Measurements from ENCODE around the gene PRSS38.

The PRSS38 gene

DNA sequence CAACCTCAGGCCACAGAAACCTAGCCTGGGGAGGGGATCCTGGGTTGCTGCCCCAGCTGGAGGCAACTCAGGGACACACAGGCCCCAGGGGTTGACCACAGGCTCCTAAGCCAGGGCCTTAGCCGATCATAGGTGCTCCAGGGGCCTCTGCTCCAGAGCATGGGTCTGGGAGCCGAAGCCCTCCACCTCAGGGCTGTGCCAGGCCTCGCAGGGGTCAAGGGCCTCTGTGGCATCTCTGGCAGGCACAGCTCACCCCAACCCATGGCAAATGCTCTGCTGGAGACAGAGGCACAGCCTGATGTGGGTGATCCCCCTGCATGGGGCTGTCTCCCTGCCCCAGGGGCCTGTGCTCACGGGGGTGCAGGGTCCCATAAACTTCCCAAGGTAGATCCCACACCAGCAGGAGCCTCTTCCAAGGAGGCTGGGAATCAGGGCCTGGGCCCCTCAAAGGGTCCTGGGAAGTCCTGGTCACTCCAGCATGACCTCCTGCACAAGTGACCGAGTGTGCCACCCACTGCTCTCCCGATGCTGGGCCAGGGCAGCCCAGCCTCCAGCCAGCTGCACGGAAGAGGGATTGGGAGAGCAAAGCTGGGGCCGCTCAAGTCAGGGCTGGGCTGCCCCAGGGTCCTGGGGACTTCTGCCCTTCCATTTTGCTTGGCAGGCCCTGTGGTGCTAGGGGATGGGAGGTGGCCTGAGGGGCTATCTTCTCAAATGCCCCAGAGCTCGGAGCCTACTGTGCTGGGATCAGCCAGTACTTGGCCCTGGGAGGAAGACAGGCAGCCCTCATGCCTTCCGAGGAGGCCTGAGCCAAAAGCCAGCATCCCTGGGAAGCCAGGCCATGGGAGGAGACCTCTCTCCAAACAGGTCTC, 22.2 kb upstream of the PRSS38 start:
- DNase-seq (ENCODE audit: low read depth in 2 of 2): no peak

DNA sequence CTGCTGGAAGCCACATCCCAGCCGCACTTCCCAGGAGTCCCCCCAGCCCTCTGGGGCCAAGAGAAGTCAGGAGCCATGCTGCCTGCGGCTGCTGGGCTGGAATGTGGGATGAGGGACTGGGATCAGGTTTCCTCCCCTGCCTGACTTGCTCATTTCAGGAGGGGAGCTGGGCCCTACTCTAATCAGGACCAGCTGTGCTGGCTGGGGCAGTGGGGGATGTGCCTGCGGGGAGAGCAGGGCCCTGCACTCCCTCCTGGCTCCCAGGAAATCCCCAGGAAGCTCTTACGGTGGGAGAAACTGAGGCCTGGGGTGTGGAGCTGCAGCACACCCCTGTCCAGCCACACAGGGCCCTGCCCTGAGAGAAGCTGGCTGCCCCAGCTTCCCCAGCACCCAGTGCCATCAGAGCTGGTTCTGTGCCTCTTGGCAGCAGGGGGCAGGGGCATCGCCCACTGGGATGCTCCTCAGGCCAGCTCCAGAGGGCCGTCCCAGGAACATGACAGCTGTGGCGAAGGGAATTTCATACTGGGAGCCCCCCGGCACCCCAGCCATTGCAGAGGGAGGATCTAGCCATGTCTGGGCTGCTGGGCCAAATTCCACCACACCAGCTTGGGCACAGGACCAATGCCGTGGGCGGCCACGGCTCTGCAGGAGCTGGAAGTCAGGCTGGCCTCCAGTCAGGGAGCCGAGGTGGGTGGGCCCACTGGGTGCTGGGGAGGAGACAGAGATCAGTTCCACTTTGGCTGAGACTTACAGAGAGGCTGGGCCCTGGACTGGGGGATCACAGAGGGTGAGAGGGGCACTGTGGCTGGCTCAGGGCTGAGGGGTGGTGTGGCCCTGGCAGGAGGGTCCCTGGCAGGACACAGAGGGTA, 21.3 kb upstream of the PRSS38 start:
- DNase-seq (ENCODE audit: low read depth in 2 of 2): no peak

DNA sequence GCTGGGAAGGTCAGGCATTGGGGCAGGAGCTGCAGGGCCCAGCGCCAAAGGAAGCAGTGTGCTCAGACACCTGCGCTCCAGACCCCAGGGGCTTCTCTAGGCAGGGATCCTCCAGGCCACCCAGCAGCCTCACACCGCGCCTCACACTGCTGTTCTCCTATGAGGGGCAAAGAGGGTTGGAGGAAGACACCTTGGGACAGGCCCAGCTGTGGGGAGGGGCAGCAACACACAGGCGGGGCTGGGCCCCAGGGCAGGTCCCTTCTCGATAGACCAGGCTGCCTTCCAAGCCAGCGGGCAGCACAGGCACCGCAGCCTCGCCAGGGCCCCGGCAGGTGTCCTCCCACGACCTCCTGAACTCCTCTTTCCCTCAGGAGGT, 20.7 kb upstream of the PRSS38 start:
- no peak for DNase-seq (ENCODE audit: low read depth in 2 of 2)

DNA sequence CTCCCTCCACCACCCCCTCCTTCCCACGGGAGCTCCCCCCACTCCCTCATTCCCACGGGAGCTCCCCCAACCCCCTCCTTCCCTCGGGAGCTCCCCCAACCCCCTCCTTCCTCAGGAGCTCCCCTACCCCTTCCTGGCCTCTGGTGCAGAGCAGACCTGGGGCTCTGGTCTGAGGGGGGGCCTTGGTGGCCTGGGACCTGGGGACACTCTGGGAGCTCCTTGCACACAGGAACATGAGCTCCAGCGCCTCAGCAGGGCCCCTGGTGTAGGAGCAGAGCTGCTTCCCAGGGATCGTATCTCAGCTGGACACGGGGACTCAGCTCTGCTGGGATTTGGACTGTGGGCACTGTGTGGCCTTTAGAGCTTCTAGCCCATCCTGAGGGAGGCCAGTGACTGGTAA, 19.7 kb upstream of the PRSS38 start:
- no peak for DNase-seq (ENCODE audit: low read depth in 2 of 2)

DNA sequence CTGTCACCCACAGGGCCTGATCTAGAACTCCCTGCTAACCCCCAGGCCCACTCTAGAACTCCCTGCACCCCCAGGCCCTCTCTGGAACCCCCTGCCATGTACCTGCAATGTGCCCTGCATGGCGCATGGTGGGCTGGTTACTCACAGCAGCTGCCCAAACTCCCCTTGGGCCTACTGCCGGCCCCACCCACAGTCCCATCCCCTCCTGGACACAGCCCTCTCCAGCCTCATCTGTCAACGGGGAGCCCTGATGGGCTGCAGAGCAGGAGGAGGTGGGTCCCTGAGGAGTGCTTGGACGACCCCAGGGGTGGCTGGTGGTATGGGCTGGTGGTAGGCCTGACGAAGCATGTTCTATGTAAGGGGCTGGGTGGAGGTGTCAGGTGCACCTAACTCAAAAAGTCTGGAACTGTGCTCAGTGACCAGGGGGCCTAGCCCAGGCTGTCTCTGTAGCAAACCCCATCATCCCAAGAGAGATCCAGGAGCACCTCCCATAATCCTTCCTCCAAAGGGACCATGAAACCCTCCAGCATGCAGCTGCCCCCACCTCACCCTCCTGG, 19.0 kb upstream of the PRSS38 start:
- DNase-seq (ENCODE audit: low read depth in 2 of 2): no peak

DNA sequence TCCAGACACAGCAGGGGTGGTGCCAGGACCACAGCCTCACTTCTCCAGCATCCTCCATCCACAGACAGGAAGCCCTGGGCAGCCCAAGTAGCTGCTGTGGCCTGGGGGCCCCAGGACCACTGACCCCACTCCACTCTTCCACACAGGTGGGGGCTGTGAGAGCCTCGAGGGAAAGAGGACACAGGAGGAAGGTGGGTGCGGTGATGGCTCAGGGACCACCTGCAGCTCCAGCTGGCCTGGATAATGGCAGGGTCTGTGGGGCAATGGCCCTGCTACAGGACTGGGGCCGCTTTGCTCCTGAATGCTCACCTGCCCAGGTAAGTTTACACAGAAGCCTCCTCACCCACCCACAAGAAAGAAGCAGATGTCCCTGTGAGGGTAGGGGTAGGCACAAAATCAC, 18.3 kb upstream of the PRSS38 start:
- DNase-seq (ENCODE audit: low read depth in 2 of 2): no peak

DNA sequence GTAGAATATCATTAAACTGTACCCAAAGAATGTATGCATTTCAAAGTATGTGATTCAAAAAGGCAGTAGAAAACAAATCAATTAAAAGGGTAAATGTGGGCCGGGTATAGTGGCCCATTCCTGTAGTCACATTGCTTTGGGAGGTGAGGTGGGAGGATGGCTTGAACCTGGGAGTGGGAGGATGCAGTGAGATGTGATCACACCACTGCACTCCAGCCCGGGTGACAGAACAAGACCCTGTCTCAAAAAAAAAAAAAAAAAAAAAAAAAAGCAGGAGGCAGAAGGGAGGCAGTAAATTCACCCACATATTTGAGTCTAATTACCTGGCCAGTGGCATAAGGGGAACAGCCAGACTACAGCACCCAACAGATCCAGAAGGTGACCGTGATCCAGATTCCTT, 17.9 kb upstream of the PRSS38 start:
- no peak for DNase-seq (ENCODE audit: low read depth in 2 of 2)

DNA sequence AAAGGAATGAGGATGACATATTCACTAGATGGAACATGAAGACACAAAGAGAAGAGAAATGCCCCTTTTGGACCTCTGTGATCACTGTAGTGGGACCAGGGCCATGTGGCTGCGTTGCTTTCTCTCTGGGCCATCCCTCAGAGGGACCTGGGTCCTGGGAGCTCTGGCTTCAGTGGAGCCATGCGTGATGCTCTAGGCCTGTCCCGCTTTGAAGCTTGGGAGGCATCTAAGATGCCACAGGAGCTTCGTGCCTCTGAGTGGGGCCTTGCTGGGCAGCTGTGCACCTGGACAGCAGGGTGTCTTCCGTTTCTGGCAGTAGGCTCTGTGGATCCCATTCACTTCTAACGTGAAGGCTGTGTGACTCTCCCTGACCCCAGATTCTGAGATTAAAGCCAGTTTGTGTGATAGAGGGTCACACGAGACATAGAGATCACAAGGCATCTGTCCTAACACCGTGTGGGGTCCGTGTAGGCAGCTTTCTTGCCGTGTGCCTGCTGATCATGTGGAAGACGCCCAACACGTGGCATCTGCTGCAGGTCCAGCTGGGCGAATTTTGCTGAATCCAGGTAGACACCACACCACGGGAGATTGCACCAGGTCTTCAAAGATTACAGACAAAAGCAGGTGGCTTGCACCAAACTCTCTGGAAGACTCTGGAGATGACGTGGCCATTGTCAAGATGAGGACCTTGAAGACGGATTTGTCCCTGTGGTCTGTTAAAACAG, 17.2 kb upstream of the PRSS38 start:
- no peak for DNase-seq (ENCODE audit: low read depth in 2 of 2)

DNA sequence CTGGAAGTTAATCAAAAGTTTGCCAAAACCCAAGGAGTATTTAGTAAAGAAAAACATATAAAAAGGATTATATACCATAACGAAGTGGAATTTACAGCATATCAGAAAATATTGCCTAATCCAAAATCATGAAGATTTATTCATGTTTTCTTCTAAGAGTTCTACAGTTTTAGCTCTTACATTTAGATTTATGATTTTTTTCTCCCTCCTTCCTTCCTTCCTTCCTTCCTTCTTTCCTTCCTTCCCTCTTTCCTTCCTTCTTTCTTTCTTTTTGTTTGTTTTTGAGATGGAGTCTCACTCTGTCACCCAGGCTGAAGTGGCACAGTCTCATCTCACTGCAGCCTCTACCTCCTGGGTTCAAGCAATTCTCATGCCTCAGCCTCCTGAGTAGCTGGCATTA, 15.7 kb upstream of the PRSS38 start:
- no peak for DNase-seq (ENCODE audit: low read depth in 2 of 2)

DNA sequence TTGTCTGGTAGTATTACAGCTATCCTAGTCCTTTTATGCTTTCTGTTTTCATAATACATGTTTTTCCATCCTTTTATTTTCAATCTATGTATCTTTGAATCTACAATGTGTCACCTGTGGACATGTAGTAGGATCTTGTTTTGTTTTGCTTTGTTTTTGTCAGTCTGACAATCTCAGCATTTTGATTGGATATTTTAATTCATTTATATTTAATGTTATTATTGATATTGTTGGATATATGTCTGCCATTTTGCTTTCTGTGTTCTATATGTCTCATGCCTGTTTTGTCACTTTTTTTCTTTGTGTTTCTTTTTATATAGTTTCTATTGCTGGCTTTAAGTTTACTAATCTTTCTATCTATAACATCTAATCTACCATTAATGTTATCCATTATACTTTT, 11.5 kb upstream of the PRSS38 start:
- DNase-seq (ENCODE audit: low read depth in 2 of 2): no peak

DNA sequence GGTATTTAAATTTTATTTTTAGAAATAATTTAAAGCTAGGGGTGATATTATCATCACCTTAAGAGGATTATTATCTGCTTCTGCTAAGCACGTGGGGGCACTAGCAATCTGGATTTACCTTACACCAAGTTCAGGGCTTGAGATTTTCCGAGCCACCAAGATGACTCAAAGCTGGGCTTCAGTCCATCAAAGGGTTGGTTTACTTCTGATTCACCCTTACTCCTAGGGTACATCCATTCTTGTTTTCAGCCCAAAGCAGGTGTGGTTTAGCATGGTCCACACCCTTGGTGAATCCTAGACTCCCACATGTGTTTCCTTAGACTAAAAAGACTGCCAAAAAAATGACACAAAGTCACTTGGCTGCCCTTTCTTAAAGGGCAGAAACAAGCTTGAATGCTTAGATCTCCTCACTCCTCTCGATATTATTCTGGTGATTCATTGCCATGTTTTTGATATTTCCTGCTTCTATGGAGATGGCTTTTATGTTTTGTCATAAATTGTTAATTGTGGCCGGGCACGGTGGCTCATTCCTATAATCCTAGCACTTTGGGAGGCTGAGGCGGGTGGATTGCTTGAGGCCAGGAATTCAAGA, 9.8 kb upstream of the PRSS38 start:
- DNase-seq (ENCODE audit: low read depth in 2 of 2): no peak

DNA sequence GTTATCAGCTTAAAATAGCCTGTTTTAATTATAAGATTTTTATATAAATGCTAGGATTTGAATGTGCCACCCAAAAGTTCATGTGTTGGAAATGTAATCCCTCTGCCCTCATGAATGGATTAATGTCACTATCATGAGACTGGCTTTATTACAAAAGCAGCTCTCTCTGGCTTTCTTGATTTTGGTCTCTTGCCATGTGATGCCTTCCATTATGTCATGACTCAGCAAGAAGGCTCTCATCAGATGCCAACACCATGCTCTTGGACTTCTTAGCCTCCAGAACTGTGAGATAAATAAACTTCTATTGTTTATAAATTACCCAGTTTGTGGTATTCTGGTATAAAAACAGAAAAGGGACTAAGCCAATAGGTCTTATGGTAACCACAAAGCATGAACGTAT, 6.9 kb upstream of the PRSS38 start:
- DNase-seq (ENCODE audit: low read depth in 2 of 2): no peak

DNA sequence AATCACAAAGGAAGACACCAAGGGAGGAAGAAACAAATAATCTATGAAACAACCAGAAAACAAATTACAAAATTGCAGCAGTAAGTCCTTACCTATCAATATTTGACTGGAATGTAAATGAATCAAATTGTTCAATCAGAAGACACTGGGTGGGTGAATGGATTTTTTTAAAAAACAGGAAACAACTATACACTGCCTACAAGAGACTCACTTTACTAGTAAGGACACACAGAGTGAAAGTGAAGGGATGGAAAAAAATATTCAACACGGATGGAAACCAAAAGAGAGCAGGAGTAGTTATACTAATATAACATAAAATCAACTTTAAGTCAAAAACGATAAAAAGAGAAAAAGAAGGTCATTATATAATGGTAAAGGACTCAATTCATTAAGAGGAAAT, 6.4 kb upstream of the PRSS38 start:
- no peak for DNase-seq (ENCODE audit: low read depth in 2 of 2)

DNA sequence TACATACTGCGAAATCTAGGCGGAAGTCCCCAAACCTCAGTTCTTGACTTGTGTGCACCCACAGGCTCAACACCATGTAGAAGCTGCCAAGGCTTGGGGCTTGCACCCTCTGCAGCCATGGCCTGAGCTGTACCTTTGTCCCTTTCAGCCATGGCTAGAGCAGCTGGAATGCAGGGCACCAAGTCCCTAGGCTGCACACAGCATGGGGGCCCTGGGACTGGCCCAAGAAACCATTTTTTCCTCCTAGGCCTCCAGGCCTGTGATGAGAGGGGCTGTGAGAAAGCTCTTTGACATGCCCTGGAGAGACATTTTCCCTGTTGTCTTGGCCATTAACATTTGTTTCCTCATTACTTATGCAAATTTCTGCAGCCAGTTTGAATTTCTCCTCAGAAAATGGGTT, 1.5 kb upstream of the PRSS38 start:
- no peak for DNase-seq (ENCODE audit: low read depth in 2 of 2)

DNA sequence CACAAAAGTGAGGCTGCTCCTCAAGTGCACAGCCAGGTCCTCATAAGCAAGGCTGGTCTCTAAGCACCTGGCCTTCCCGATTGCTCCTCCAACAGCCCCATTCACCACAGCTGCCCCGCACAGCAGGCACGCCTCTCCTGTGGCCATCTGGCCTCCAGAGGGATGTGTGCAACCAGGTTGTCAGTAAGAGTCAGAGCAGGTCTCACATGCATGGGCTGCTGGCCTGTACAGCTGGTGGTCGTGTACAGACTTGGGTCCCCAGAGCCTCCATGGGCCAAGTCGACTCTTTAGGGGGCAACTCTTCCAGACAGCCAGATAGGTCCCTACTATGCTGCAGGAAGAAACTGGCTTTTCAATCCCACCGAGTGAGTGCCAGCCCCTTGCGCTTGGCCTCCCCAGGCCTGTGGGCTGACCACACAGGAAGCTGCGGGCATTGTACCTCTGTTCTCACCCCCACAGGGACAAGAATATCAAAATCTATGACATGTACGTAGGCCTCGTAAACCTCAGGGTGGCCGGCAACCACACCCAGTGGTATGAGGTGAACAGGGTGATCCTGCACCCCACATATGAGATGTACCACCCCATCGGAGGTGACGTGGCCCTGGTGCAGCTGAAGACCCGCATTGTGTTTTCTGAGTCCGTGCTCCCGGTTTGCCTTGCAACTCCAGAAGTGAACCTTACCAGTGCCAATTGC, 1.4 kb downstream of the PRSS38 start:
- no peak for DNase-seq (ENCODE audit: low read depth in 2 of 2)

DNA sequence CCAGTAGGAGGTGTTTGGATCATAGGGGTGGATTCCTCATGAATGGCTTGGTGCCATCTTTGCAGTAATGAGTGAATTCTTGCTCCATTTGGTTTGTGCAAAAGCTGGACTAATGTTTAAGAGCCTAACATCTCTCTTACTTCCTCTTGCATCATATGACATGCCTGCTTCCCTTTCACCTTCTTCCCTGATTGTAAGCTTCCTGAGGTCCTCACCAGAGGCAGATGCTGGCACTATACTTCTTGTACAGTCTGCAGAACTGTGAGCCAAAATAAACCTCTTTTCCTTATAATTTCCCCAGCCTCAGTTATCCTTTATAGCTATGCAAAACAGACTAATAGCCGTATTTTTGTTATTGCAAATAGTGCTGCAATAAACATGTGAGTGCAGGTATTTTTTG, 8.1 kb downstream of the PRSS38 start:
- no peak for DNase-seq (ENCODE audit: low read depth in 2 of 2)

DNA sequence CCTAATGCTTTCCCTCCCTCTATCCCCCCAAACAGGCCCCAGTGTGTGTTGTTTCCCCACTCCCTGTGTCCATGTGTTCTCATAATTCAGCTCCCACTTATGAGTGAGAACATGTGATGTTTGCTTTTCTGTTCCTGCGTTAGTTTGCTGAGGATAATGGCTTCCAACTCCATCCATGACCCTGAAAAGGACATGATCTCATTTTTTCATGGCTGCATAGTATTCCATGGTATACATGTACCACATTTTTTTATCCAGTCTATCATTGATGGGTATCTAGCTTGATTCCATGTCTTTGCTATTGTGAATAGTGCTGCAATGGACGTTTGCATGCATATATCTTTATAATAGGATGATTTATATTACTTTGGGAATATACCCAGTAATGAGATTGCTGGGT, 8.7 kb downstream of the PRSS38 start:
- DNase-seq (ENCODE audit: low read depth in 2 of 2): no peak

DNA sequence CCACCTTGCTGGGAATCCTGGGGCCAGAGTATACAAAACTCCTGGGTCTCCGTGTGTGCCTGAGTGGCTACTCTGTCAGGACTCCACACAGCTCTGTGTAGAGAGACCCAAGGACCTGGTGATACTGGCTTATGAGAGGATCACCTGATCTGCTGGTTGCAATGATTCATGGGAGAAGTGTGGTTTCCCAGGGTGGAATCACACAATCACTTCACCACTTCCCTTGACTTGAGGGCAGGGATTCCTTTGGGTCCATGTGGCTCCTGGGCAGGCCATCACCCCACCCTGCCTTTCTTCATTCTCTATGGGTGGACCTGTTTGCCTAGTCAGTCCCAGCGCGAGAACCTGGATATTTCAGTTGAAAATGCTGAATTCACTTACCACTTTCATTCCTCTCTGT, 13.3 kb downstream of the PRSS38 start:
- DNase-seq (ENCODE audit: low read depth in 2 of 2): no peak

DNA sequence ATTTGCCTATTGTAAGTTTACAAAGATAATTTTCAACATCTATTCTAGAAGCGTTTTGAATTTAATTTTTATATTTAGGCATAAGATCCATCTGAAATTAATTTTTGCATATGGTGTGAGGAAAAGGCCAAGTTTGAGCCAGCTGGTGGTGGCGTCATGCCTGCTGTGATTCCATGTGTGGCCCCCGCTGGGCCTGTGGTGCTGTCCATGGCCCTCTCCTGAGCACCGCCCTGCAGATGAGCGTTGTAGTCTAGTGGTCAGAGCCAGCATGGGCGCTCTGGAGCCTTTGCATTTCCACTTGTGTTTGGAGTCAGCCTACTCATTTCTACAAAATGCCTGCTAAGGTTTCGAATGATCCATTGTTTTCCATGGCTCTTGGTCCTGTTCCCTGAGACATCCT, 22.7 kb downstream of the PRSS38 start:
- DNase-seq (ENCODE audit: low read depth in 2 of 2): no peak

DNA sequence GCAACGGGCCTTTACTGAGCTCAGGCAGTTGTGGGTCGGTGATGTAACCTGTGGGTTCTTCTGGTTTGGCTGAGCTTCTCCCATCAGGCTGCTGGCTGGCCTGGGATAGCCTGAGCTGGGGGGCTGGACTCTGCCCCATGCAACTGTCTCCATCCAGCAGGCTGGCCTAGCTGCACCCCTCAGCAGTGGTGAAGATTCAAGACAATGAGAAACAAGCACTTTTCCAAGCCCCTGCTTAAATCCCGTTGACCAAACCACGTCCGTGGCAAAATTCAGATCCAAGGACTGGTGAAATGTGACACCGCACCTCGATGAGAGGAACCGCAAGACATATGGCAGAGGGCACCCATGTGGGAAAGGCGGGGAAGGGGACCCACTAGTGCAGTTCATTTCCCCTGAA, 25.6 kb downstream of the PRSS38 start:
- DNase-seq (ENCODE audit: low read depth in 2 of 2): no peak
